GM12878 (cell line): ENCODE data around the gene SPTLC2. TPM values are rescaled to one million over a fixed set of nuclear protein-coding genes. Genes with fewer than 3 reads are reported as not detected.

ENCODE experiments used
- ATAC-seq: fragments of 200-7000 bp; cut with Tn5 transposase; 3 replicates; pipeline ENCODE4 v1.9.1; 2020; ENCODE audit warnings: mild to moderate bottlenecking, moderate library complexity
- BruUV-seq: library from RNA; stranded (reverse); fragments of 400-500 nt; replicated peaks from 2 replicates; lab custom pipeline; 2021; lab: Mats Ljungman, UMichigan
- CTCF ChIA-PET: fragments of 300-600 bp; sonication (Branson Sonifier 250); formaldehyde crosslinking; extraction: SDS; loops from one replicate; lab custom pipeline; 2021; ENCODE audit warnings: inconsistent platforms; lab: Yijun Ruan, JAX
- POLR2A ChIA-PET: fragments of 350-600 bp; formaldehyde crosslinking; extraction: SDS; loops from one replicate; lab custom pipeline; 2021; ENCODE audit warnings: inconsistent platforms; lab: Charles Lee
- RAD21 ChIA-PET: fragments of 300-600 bp; sonication (Branson Sonifier 250); formaldehyde crosslinking; loops from one replicate; lab custom pipeline; 2023; ENCODE audit warnings: antibody characterized with exemption; ENCODE audit not compliant: unreplicated experiment; lab: Charles Lee
- SMC1A ChIA-PET: fragments of 300-600 bp; sonication (Branson Sonifier 250); formaldehyde crosslinking; loops from one replicate; lab custom pipeline; 2023; ENCODE audit not compliant: unreplicated experiment, uncharacterized antibody; lab: Charles Lee
- DNase-seq: peaks from one replicate; pipeline ENCODE4 v3.0.0-alpha.2; 2011; ENCODE audit warnings: low read depth, low spot score
- FAIRE-seq: peaks from 3 replicates; lab custom pipeline; 2011; peaks lifted over from hg19 to GRCh38; lab: Jason Lieb, UNC
- H2AFZ ChIP-seq: 2 replicates; pipeline ENCODE4 v1.6.0; 2011; ENCODE audit warnings: low read depth, low read length, control low read depth; ENCODE audit not compliant: control insufficient read depth
- H3K27ac ChIP-seq: 2 replicates; pipeline ENCODE4 v1.5.1; 2011; ENCODE audit warnings: control low read depth; ENCODE audit not compliant: control insufficient read depth, insufficient read depth
- H3K27me3 ChIP-seq, 2 experiments: replicated peaks in 1 of 2; 2 replicates each; pipeline versions ENCODE4 v1.6.0 to v1.6.1; 2011; ENCODE audit warnings: low read length in 1 of 2; ENCODE audit not compliant: control insufficient read depth in 2 of 2, insufficient read depth in 2 of 2
- H3K36me3 ChIP-seq, 2 experiments: 2 replicates each; pipeline ENCODE4 v1.5.1; 2011; ENCODE audit warnings: low read length in 1 of 2; ENCODE audit not compliant: control insufficient read depth in 2 of 2, insufficient read depth in 2 of 2
- H3K4me1 ChIP-seq: 2 replicates; pipeline ENCODE4 v1.6.1; 2011; ENCODE audit warnings: mild to moderate bottlenecking, low read length, moderate library complexity, mixed read lengths; ENCODE audit not compliant: control insufficient read depth, insufficient read depth
- H3K4me2 ChIP-seq: 2 replicates; pipeline ENCODE4 v1.6.0; 2011; ENCODE audit warnings: control low read depth; ENCODE audit not compliant: control insufficient read depth, insufficient read depth
- H3K4me3 ChIP-seq: fragments of 200-600 bp; sonication (generic); 2 replicates; pipeline ENCODE4 v1.5.1; 2016
- H3K79me2 ChIP-seq: 2 replicates; pipeline ENCODE4 v1.6.0; 2011; ENCODE audit warnings: low read length; ENCODE audit not compliant: control insufficient read depth, insufficient read depth
- H3K9ac ChIP-seq: 2 replicates; pipeline ENCODE4 v1.8.0; 2011; ENCODE audit warnings: low read length, control low read depth, mixed read lengths; ENCODE audit not compliant: control insufficient read depth, insufficient read depth
- H3K9me3 ChIP-seq: replicated peaks from 3 replicates; pipeline ENCODE4 v1.5.1; 2011; ENCODE audit warnings: mild to moderate bottlenecking, low read length; ENCODE audit not compliant: control insufficient read depth, insufficient read depth
- H4K20me1 ChIP-seq: 2 replicates; pipeline ENCODE4 v1.6.0; 2011; ENCODE audit not compliant: control insufficient read depth, insufficient read depth
- E4F1 ChIP-seq: fragments of 450-650 bp; IDR thresholded peaks from 2 replicates; pipeline ENCODE4 v1.6.1; 2018; ENCODE audit warnings: borderline replicate concordance, mild to moderate bottlenecking; ENCODE audit not compliant: partially characterized antibody
- ZNF274 ChIP-seq: IDR thresholded peaks from one replicate; pipeline ENCODE4 v1.8.0; 2011; ENCODE audit not compliant: insufficient read length, insufficient read depth
- WGBS: methylation state at CpG from one replicate; pipeline ENCODE4 v1.1.6; 2016; ENCODE audit warnings: low lambda C conversion rate; ENCODE audit not compliant: insufficient replicate concordance, insufficient coverage; ENCODE audit errors: missing lambda C conversion rate; 5-methylcytosine and 5-hydroxymethylcytosine counted together
- in situ Hi-C: fragments of 300-500 bp; cut with MboI; formaldehyde crosslinking; loops from 9 replicates; pipeline ENCODE4 v1.14.3; 2018; ENCODE audit warnings: mixed read lengths
- intact Hi-C: fragments of 100-400 bp; cut with micrococcal nuclease; formaldehyde crosslinking; loops from one replicate; pipeline ENCODE4 v1.14.2; 2022; ENCODE audit not compliant: unreplicated experiment
- polyA plus RNA-seq, 11 experiments: library from polyadenylated mRNA; depleted of rRNA in 4 of 11; unstranded in 6 of 11; stranded (reverse) in 5 of 11; fragments of >200 nt; fragmentation: Nextera tagmentation in 4 of 11; fragmentation: Illumina TruSeq in 1 of 11; extraction: Ambion mirVana in 4 of 11; extraction: Trizol in 1 of 11; gene quantifications; 1 replicate in 1 of 11; 2 replicates in 10 of 11; pipeline versions ENCODE4 v1.2.1 to v1.2.3, GENCODE V29; 2011 to 2016; ENCODE audit warnings: inconsistent platforms in 2 of 11, missing spikeins in 2 of 11, low read depth in 1 of 11
- total RNA-seq, 4 experiments: library from RNA; depleted of rRNA in 3 of 4; stranded (reverse); fragments of >200 nt in 3 of 4; fragmentation: Illumina TruSeq in 1 of 4; extraction: Trizol in 1 of 4; gene quantifications; 2 replicates each; pipeline versions ENCODE4 v1.2.1 to v1.2.3, GENCODE V29; 2013 to 2021

SPTLC2 gene
- total and polyA plus RNA-seq, 10 of the 15 experiments (the other 5 are each of a cell fraction or from before 2014, with no cell fraction given) = 6.9 to 35.1 (median 19.7) TPM

DNA sequence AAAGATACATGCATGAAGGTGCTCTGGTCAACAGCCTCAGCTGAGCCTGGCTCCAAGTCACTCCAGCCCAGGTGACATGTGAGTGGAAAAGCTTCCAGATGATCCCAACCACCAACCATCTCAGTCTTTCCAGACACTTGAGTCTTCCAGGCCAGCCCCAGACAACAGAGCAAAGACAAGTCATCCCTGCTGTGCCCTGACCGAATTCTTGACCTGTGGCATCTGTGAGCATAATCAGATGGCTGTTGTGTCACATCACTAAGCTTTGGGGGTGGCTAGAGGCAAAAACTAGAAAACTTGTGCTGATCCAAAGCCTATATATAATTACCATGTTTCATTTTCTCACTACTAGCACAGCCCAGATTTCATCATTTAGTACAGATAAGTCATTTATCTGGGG, 67.0 kb downstream of the SPTLC2 start:
- WGBS = 73% methylated on average over 1 of the region's 1 CpG
- RAD21 ChIA-PET = interaction anchor here (4.8 kb wide), 1 partner anchor 90 kb away, joined by 44 read pairs; no protein-coding TSS in a partner anchor
- in situ Hi-C loops = loop anchor here (5.0 kb wide), 1 partner anchor 87 kb away; no protein-coding TSS in a partner anchor

More for the DNA sequence above, 67.0 kb downstream of the SPTLC2 start:
- Histone ChIP-seq H3K79me2 (no peaks in the 10 kb centered on the region), H3K4me3 (no peak overlapping the region), H2AFZ (no peak overlapping the region), H3K27me3 (no peaks in the 10 kb centered on the region), H3K36me3 (peaks cover 2 to 30% of the 10 kb centered on the region in 2 experiments; a peak in 3 of 4 replicates), H3K27ac (no peak overlapping the region), H3K4me1 (peaks cover 8% of the 10 kb centered on the region), H3K9me3 (no peaks in the 10 kb centered on the region), H4K20me1 (no peaks in the 10 kb centered on the region), H3K4me2 (no peak overlapping the region), H3K9ac (no peak overlapping the region)
- ATAC-seq = no peak
- no peak for FAIRE-seq
- CTCF ChIA-PET = interaction anchor here (0.7 to 6.4 kb wide), 6 partner anchors 7 to 233 kb away, joined by 3 to 140 read pairs (median 15); partner anchors contain the start of genes AHSA1 and VIPAS39
- SMC1A ChIA-PET = interaction anchor here (0.6 to 5.9 kb wide), 7 partner anchors 16 to 234 kb away, joined by 3 to 91 read pairs (median 3); no protein-coding TSS in a partner anchor
- POLR2A ChIA-PET = interaction anchor here (0.7 kb wide), 1 partner anchor 82 kb away, joined by 4 read pairs; no protein-coding TSS in a partner anchor
- intact Hi-C loops = loop anchor here (10.0 kb wide), 1 partner anchor 395 kb away; no protein-coding TSS in a partner anchor
- no peak for DNase-seq
- no TSS peak for BruUV-seq
- TF ChIP-seq E4F1 (no peak), ZNF274 (no peak)
